Keratinocyte (primary cell): ENCODE data around the gene NRG3. TPM values are rescaled to one million over a fixed set of nuclear protein-coding genes. Genes with fewer than 3 reads are reported as not detected.

ENCODE experiments used
- DNase-seq: peaks from one replicate; pipeline ENCODE4 v3.0.0-alpha.2; 2011; ENCODE audit warnings: low read depth, missing footprints, low spot score
- FAIRE-seq: peaks from 2 replicates; lab custom pipeline; 2011; peaks lifted over from hg19 to GRCh38; lab: Jason Lieb, UNC
- H2AFZ ChIP-seq: 2 replicates; pipeline ENCODE4 v1.6.0; 2012; ENCODE audit warnings: low read length, control low read depth, inconsistent platforms; ENCODE audit not compliant: control insufficient read depth
- H3K27ac ChIP-seq: 2 replicates; pipeline ENCODE4 v1.5.1; 2011; ENCODE audit warnings: low read length; ENCODE audit not compliant: control insufficient read depth, insufficient read depth
- H3K27me3 ChIP-seq: 3 replicates; pipeline ENCODE4 v1.6.0; 2011; ENCODE audit warnings: low read length; ENCODE audit not compliant: control insufficient read depth, insufficient read depth; ENCODE audit errors: extremely low read depth
- H3K36me3 ChIP-seq, 2 experiments: 2 replicates in 1 of 2; 3 replicates in 1 of 2; pipeline ENCODE4 v1.5.1; 2011; ENCODE audit warnings: low read length in 2 of 2, mild to moderate bottlenecking in 1 of 2; ENCODE audit not compliant: control insufficient read depth in 2 of 2, insufficient read depth in 2 of 2; ENCODE audit errors: extremely low read depth in 1 of 2
- H3K4me1 ChIP-seq: 3 replicates; pipeline ENCODE4 v1.5.1; 2011; ENCODE audit warnings: low read length; ENCODE audit not compliant: control insufficient read depth, insufficient read depth; ENCODE audit errors: extremely low read depth
- H3K4me2 ChIP-seq: 3 replicates; pipeline ENCODE4 v1.6.0; 2011; ENCODE audit warnings: low read depth, low read length; ENCODE audit not compliant: control insufficient read depth, insufficient read depth; ENCODE audit errors: extremely low read depth
- H3K4me3 ChIP-seq, 3 experiments: fragments of 200-600 bp in 1 of 3; sonication (generic) in 1 of 3; 2 replicates in 2 of 3; 3 replicates in 1 of 3; pipeline ENCODE4 v1.5.1; 2011 to 2016; ENCODE audit warnings: low read length in 3 of 3, mild to moderate bottlenecking in 3 of 3, control low read depth in 2 of 3, inconsistent platforms in 1 of 3, low read depth in 1 of 3, mixed read lengths in 1 of 3, mixed run types in 1 of 3, moderate library complexity in 1 of 3; ENCODE audit not compliant: control insufficient read depth in 2 of 3, insufficient read depth in 2 of 3; ENCODE audit errors: extremely low read depth in 1 of 3
- H3K79me2 ChIP-seq: 2 replicates; pipeline ENCODE4 v1.6.0; 2012; ENCODE audit warnings: low read length; ENCODE audit not compliant: control insufficient read depth, insufficient read depth
- H3K9ac ChIP-seq: 3 replicates; pipeline ENCODE4 v1.6.0; 2011; ENCODE audit warnings: low read length; ENCODE audit not compliant: control insufficient read depth, insufficient read depth; ENCODE audit errors: extremely low read depth
- H3K9me1 ChIP-seq: 3 replicates; pipeline ENCODE4 v1.6.0; 2011; ENCODE audit warnings: low read length; ENCODE audit not compliant: control insufficient read depth, insufficient read depth; ENCODE audit errors: extremely low read depth
- H3K9me3 ChIP-seq: 2 replicates; pipeline ENCODE4 v1.5.1; 2012; ENCODE audit warnings: low read depth, low read length; ENCODE audit not compliant: control insufficient read depth
- H4K20me1 ChIP-seq: 3 replicates; pipeline ENCODE4 v1.6.0; 2011; ENCODE audit warnings: low read length; ENCODE audit not compliant: control insufficient read depth, insufficient read depth; ENCODE audit errors: extremely low read depth
- EZH2 ChIP-seq: IDR thresholded peaks from one replicate; pipeline ENCODE4 v1.6.1; 2012; ENCODE audit warnings: inconsistent platforms, mild to moderate bottlenecking, low read length, moderate library complexity
- dilution Hi-C: fragments of 300-500 bp; cut with MboI; formaldehyde crosslinking; loops from one replicate; pipeline ENCODE4 v1.7.0; 2020; ENCODE audit warnings: low sequenced_read_pairs; ENCODE audit not compliant: extremely low pct_ligation_motif_present
- polyA plus RNA-seq, 5 experiments: library from polyadenylated mRNA; depleted of rRNA in 3 of 5; stranded (reverse) in 3 of 5; stranded (forward) in 1 of 5; unstranded in 1 of 5; fragments of >200 nt; gene quantifications; 1 replicate in 1 of 5; 2 replicates in 3 of 5; 3 replicates in 1 of 5; pipeline versions ENCODE4 v1.2.1 to v1.2.3, GENCODE V29; 2011 to 2012; ENCODE audit warnings: missing spikeins in 2 of 5, low read depth in 1 of 5, low replicate concordance in 1 of 5
- TF ChIP-seq, protein P1 (sequence below), 3 experiments: IDR thresholded peaks in 1 of 3; conservative IDR thresholded peaks in 1 of 3; optimal IDR thresholded peaks in 1 of 3; 2 replicates in 2 of 3; 3 replicates in 1 of 3; pipeline versions ENCODE3 to v1.5.1; 2011; ENCODE audit warnings: low read length in 3 of 3, mild to moderate bottlenecking in 3 of 3, moderate library complexity in 2 of 3, control low read depth in 1 of 3, inconsistent platforms in 1 of 3; ENCODE audit not compliant: insufficient read depth in 2 of 3; ENCODE audit errors: extremely low read depth in 1 of 3

Gene NRG3
- polyA plus RNA-seq, 1 donor (not counting 4 experiments of a cell fraction or from before 2014, with no cell fraction given): not detected

DNA sequence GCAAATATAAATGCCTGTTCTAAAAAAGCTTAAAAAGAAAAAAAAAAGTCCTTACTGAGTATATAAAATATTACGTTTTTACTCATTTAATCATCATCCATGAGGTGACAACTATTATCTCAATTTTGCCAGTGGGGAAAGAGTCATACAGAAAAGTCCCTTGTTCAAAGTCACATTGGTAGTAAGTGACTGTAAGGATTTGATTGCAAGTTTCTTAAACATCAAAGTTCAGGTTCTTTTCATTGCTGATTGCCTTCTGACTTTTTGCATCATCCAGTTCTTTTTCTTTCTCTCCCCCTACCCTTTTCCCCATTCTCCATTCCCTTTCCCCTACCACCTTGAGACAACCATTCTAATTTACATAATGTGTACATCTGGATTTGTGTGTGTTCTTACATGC is 363.3 kb downstream of the NRG3 start:
- no peak for FAIRE-seq

GRCh38 chr10:82240408-82240807 is 365.4 kb downstream of the NRG3 start:
- dilution Hi-C loops: no loop called here
- no peak for FAIRE-seq
- Histone ChIP-seq H3K4me1 (no peaks in the 10 kb centered on the region), H3K9me1 (no peaks in the 10 kb centered on the region), H2AFZ (no peak overlapping the region), H3K9ac (no peak overlapping the region), H3K4me3 (no peak overlapping the region), H3K36me3 (no peaks in the 10 kb centered on the region), H3K27ac (no peak overlapping the region), H4K20me1 (no peaks in the 10 kb centered on the region), H3K9me3 (no peaks in the 10 kb centered on the region), H3K79me2 (no peaks in the 10 kb centered on the region), H3K27me3 (no peaks in the 10 kb centered on the region), H3K4me2 (no peak overlapping the region)
- TF ChIP-seq EZH2: no peak
- TF ChIP-seq, protein P1, sequence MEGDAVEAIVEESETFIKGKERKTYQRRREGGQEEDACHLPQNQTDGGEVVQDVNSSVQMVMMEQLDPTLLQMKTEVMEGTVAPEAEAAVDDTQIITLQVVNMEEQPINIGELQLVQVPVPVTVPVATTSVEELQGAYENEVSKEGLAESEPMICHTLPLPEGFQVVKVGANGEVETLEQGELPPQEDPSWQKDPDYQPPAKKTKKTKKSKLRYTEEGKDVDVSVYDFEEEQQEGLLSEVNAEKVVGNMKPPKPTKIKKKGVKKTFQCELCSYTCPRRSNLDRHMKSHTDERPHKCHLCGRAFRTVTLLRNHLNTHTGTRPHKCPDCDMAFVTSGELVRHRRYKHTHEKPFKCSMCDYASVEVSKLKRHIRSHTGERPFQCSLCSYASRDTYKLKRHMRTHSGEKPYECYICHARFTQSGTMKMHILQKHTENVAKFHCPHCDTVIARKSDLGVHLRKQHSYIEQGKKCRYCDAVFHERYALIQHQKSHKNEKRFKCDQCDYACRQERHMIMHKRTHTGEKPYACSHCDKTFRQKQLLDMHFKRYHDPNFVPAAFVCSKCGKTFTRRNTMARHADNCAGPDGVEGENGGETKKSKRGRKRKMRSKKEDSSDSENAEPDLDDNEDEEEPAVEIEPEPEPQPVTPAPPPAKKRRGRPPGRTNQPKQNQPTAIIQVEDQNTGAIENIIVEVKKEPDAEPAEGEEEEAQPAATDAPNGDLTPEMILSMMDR (optimal IDR thresholded peaks at IDR 0.05 in 1 of 3, IDR thresholded peaks at IDR 0.05 in 1 of 3, conservative IDR thresholded peaks at IDR 0.05 in 1 of 3; ENCODE audit: extremely low read depth in 1 of 3, insufficient read depth in 2 of 3, low read length in 3 of 3): no peak
- no peak for DNase-seq

More for the DNA sequence above, 363.3 kb downstream of the NRG3 start:
- no peak overlapping the region for H3K27ac ChIP-seq
- dilution Hi-C loops: no loop called here
- DNase-seq: no peak
- H3K4me1 ChIP-seq: no peaks in the 10 kb centered on the region
- no peaks in the 10 kb centered on the region for H3K9me1 ChIP-seq
- H3K79me2 ChIP-seq: no peaks in the 10 kb centered on the region
- H3K36me3 ChIP-seq: no peaks in the 10 kb centered on the region
- H2AFZ ChIP-seq: no peak overlapping the region
- no peak overlapping the region for H3K4me2 ChIP-seq
- no peak overlapping the region for H3K9ac ChIP-seq
- H3K4me3 ChIP-seq: no peak overlapping the region
- no peaks in the 10 kb centered on the region for H3K27me3 ChIP-seq
- TF ChIP-seq, protein P1 (optimal IDR thresholded peaks at IDR 0.05 in 1 of 3, IDR thresholded peaks at IDR 0.05 in 1 of 3, conservative IDR thresholded peaks at IDR 0.05 in 1 of 3; ENCODE audit: extremely low read depth in 1 of 3, insufficient read depth in 2 of 3, low read length in 3 of 3): no peak
- TF ChIP-seq EZH2: no peak
- H4K20me1 ChIP-seq: no peaks in the 10 kb centered on the region
- H3K9me3 ChIP-seq: no peaks in the 10 kb centered on the region
